Left renal pelvis (tissue), 4 donors: ENCODE results near the gene KIF5A. TPM values are rescaled to one million over a fixed set of nuclear protein-coding genes. Genes with fewer than 3 reads are reported as not detected.
"Not testable (repeated sequence)": the region's sequence is repeated elsewhere in the genome, so short reads cannot be mapped to it uniquely, and the experiment has no call there.

ENCODE experiments used
- DNase-seq, 4 donors: peaks; one replicate each; pipeline ENCODE4 v3.0.0-alpha.2; 2013; ENCODE audit warnings: low read depth in 4 of 4, low spot score in 3 of 4
- polyA plus RNA-seq, 4 donors: library from polyadenylated mRNA; unstranded; fragments of 120-200 nt; gene quantifications; one replicate each; pipeline ENCODE4 v1.2.1, GENCODE V29; 2013; ENCODE audit not compliant: insufficient read length in 4 of 4

Gene KIF5A
- 1 to 10 TPM in 2 of 4 donors, under 1 TPM in 2; 0.64 to 1.1 (median 0.86) TPM for polyA plus RNA-seq

- no peak for DNase-seq
Measured at GRCh38 chr12:57549909-57550640, at the start of gene KIF5A. KIF5A (plus strand) TSS chr12:57550044; CDS start chr12:57550272, 228 bp downstream.

GRCh38 chr12:57500213-57500612 is 49.6 kb upstream of the KIF5A start:
- DNase-seq: no peak

- DNase-seq: not testable (repeated sequence)
Measured at GRCh38 chr12:57502311-57502969, 47.4 kb upstream of the KIF5A start.

DNA sequence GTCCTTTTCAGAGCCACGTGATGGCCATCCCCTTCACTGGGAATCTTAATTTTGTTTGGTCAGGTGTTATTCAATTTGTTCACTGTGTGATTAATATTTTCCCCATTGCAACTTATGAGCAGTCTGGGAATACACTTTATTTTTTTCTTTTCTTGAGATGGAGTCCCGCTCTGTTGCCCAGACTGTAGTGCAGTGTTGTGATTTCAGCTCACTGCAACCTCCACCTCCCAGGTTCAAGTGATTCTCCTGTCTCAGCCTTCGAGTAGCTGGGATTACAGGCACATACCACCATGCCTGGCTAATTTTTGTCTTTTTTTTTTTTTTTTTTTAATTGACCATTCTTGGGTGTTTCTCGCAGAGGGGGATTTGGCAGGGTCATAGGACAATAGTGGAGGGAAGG is 43.3 kb upstream of the KIF5A start:
- DNase-seq: not testable (repeated sequence)

GRCh38 chr12:57507796-57508195 is 42.0 kb upstream of the KIF5A start:
- not testable (repeated sequence) for DNase-seq

DNA sequence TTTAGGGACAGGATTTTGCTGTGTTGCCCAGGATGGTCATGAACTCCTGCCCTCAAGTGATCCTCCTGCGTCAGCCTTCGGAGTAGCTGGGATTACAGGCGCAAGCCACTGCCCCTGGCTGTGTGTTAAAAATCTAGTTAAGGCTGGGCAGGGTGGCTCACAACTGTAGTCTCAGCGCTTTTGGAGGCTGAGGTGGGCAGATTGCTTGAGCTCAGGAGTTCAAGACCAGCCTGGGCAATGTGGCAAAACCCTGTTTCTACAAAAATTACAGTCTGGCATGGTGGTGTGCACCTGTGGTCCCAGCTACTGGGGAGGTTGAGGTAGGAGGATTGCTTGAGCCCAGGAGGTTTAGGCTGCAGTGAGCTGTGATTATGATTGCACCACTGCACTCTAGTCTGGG is 38.7 kb upstream of the KIF5A start:
- no peak for DNase-seq

DNA sequence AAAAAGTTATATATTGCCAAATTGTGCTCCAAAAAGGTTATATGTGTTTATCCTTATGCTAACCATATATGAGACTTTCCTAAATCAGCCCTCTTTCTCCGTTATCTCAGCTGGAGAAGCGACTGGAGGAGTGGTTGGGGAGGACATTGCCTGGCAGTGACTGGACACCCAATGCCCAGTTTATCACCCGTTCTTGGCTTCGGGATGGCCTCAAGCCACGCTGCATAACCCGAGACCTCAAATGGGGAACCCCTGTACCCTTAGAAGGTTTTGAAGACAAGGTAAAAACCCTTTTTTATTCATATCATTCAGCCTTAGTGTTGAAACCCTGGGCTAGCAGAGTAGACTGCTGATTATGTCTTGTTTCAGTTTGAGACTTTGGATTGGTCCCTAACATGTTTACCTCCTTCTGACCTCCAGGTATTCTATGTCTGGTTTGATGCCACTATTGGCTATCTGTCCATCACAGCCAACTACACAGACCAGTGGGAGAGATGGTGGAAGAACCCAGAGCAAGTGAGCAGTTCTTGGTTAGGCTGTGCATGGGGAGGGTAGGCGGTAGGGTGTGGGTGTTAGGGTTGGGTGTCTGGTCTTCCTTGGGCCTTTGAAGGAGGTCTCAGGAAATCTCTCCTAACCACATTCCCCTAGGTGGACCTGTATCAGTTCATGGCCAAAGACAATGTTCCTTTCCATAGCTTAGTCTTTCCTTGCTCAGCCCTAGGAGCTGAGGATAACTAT is 38.1 kb upstream of the KIF5A start:
- DNase-seq: no peak

DNA sequence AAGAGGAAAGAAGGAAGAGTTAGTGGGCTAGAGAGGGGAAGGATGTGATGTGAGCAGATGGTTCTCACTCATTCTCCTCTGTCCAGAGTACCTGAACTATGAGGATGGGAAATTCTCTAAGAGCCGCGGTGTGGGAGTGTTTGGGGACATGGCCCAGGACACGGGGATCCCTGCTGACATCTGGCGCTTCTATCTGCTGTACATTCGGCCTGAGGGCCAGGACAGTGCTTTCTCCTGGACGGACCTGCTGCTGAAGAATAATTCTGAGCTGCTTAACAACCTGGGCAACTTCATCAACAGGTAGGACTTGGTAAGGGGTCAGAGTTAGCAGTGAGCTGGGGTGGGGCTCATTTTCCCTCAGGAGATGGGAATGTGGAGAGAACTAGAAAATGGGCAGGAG is 37.2 kb upstream of the KIF5A start:
- no peak for DNase-seq

- DNase-seq: no peak
Measured at GRCh38 chr12:57513266-57513665, 36.6 kb upstream of the KIF5A start.

- DNase-seq: not testable (repeated sequence)
Measured at GRCh38 chr12:57513677-57514076, 36.2 kb upstream of the KIF5A start.

- DNase-seq: not testable (repeated sequence)
Measured at GRCh38 chr12:57514246-57514645, 35.6 kb upstream of the KIF5A start.

- no peak for DNase-seq
Measured at GRCh38 chr12:57514720-57515407, 35.0 kb upstream of the KIF5A start.

- no peak for DNase-seq
Measured at GRCh38 chr12:57515408-57515933, 34.4 kb upstream of the KIF5A start.

- no peak for DNase-seq
Measured at GRCh38 chr12:57515934-57516541, 33.8 kb upstream of the KIF5A start.

DNA sequence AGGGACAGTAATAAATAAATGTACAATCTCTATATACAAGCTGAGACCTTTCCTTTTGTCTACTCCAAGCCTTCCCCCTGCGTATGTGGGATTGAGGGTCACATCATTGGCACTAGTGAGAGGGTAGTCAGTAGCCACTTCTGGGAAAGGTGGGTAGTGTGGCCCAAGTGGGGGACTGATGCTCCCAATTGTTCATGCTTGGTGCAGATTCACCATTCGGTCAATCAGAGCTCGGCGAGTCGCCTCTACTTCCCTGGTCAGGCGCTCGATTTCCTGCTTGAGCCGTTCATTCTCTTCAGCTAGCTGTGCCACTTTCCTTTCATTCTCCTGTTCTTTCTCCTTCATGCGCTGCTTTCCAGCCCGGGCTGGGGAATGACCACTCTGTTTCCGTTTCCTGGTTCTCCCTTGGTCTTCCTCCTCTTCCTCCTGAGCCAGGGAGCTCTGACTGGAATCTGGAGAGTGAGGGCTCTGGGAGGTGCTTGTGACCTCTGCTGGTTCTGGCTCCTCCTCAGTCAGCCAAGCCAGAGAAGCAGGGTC is 33.2 kb upstream of the KIF5A start:
- DNase-seq: no peak

DNA sequence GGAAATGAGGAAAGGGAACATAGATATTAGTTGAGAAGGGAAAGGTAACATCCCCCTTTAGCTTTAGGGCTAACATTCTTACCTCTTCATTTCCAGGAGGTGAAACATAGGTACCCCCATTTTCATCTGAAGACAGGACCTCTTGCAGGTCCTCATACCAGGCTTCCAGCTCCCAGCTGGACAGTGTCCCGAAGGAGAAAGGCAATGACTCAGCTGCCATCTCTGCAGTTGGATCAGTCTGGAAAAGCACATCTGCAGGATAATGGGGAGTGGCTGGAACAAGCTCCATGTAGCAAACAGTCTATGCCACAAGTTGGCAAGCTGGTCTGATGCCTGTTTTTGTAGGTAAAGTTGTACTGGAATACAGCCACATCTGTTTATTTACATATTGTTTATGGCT is 32.7 kb upstream of the KIF5A start:
- DNase-seq: no peak

GRCh38 chr12:57517718-57518117 is 32.1 kb upstream of the KIF5A start:
- DNase-seq: not testable (repeated sequence)

- no peak for DNase-seq
Measured at GRCh38 chr12:57518176-57518919, 31.5 kb upstream of the KIF5A start.
